Stimulated activated CD4-positive, alpha-beta T cell treated with anti-CD3 and anti-CD28 coated beads, TNF-alpha, amount 100 ng/mL, for 4 hours (primary cell): ENCODE results near the gene CDHR4.
"Not testable (repeated sequence)": the region's sequence is repeated elsewhere in the genome, so short reads cannot be mapped to it uniquely, and the experiment has no call there.

Experiments
- DNase-seq, 3 experiments: peaks; one replicate each; pipeline ENCODE4 v3.0.0-alpha.2; 2020; ENCODE audit warnings: low read depth in 3 of 3

CDHR4 gene

DNA sequence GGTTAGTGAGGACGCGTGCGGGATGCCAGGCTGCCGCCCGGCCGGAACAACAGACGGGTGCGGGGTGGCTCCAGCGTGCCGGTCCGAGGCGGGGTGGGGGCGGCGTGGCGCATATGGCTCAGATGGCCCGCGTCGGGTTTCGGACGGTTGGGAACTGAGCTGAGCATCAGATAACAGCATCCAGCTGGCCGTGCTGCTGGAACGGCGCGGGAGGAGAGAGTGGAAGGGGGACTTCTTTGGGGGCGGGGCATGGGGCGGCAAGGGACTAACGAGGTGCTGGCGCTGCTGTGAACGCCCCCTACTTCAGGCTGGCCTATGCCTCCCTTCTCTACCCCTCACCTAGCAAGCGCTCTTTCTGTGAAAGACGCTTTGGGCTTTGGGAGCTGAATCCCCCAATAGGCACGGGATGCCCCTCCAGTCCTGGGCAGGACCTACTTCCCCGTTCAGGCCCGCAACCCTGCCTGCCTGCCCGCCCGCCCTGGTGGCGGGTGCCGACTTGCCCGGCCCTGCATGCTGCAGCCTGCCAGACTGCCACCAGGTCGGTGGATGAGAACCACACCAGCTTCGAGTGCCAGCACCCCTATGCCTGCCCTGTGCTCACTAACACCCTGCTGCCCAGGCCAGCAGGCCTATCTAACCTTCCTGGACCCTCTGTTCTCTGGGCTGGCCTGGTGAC is 3.9 kb upstream of the CDHR4 start:
- no peak for DNase-seq

- peak; percentile 71 to 81 (median 81) for DNase-seq
Observed at GRCh38 chr3:49802719-49803464, 3.2 kb upstream of the CDHR4 start, which contains the start of gene INKA1. Gene INKA1, plus strand, starts transcription at chr3:49803261. Its CDS starts 132 bp downstream, at chr3:49803393.

DNA sequence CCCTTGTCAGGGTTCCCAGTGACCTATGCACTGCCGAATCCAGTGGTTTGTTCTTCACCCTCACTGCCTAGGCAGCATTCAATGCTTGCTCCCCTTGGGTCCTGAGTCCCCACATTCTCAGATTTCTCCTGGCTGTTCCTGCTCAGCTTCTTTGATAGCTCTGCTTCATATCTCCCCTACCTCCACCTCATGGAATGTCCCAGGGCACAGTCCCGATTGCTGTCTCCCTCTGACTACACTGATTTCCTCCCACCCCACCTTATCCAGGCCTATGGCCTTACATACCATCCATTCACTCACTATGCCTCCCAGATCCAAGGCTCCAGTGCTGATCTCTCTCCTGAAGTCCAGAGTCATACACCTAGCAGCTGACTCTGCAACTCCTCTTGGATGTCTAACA is 1.5 kb upstream of the CDHR4 start:
- no peak for DNase-seq

- DNase-seq: no peak
Observed at GRCh38 chr3:49799105-49799504, 568 bp downstream of the CDHR4 start.

- DNase-seq: no peak
Observed at GRCh38 chr3:49794926-49795905, 4.5 kb downstream of the CDHR4 start.

- DNase-seq: no peak
Observed at GRCh38 chr3:49794431-49794830, 5.2 kb downstream of the CDHR4 start.

DNA sequence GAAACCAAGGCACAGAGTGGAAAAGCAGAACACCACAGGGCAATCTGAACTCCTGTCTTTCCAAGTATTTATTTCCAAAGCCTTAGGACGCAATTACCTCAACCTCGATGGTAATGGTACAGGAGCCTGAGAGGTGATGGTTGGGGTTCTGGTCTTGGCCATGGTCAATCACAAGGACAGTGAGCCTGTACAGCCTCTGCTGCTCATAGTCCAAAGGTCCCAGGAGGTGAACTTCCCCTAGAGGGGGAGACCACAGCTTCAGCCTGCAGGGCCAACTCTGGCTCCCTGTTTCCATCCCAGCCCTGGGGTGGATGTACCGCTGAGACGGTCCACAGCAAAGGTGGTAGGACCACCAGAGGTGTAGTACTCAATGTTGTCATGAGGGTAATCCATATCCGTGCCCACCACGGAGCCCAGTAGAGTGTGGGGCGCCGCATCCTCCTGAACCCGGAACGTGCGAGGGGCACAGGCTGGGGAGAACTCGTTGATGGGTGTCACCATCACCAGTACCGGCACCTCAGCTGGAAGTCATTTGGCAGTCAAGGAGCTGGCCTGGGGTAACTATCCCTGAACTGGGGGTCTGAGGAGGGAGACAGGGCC is 6.1 kb downstream of the CDHR4 start:
- no peak for DNase-seq

- DNase-seq: no peak
Observed at GRCh38 chr3:49792371-49793150, 7.1 kb downstream of the CDHR4 start.

DNA sequence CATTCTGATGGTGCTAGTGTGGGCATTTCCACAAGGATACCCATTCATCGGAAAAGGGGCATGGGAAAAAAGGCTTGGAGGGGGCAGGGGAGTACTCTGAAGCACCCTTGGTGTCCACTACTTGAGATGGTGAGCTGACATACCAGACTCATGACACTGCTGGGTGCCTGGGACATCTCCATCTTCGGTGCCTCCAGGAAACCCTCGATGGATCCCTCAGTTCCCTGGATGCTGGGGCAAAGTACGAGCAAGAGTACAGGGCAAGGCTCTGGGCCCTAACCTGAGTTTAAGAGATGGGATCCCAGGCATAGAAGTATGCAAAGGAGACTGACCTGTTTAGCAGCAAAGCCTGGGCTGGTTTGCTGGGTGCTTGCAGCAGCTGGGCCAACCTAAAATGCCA is 8.1 kb downstream of the CDHR4 start:
- no peak for DNase-seq

- DNase-seq: no peak
Observed at GRCh38 chr3:49790626-49791411, 8.9 kb downstream of the CDHR4 start.

- no peak for DNase-seq
Observed at GRCh38 chr3:49788056-49788455, 11.6 kb downstream of the CDHR4 start.

GRCh38 chr3:49787536-49787935 is 12.1 kb downstream of the CDHR4 start:
- DNase-seq: no peak

- no peak for DNase-seq
Observed at GRCh38 chr3:49787182-49787464, 12.6 kb downstream of the CDHR4 start.

DNA sequence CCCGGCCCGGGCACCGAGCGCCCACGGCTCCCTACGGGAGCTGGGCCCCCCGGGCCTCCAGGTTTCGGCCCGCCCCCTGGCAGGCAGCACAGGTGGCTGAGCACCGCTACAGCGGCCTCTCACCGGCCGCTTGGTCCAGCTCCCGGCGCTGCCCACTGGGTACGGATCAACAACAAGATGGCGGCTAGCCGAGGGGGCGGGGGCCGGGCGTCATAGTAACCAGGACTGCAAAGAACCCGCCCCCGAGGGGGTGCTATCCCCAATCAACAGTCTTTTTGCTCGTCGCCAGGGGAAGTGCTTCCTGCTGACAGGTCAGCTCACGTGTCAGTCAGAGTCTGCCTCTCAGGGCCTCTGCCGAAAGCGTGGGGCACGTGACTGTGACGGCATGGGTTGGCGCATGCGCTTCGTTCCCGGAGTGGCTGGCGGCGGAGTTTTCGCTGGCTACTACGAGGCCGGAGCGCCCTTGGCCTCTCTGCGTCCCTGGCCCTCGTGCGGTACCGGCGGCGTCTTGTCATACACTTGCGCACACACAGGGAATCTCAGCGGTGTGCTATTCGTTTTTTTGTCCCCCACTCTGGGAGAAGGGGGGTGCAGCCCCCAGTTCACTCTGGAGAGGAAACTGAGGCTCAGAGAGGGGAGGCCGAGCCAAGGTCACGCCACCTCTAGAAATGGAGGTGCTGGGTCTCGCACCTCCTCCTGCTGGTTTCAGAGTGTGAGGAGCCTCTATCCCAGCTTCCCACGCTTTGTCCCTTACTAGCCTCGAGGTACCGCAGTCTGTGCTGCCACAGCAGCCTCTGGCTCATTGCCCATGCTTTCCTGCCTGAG is 13.1 kb downstream of the CDHR4 start, which contains the start of gene IP6K1:
IP6K1 (minus strand) TSS at position 186 of the 825 bp plus-strand sequence. CDS start 38,502 bp downstream, outside the sequence.
- peak; percentile 96 to 100 (median 99) for DNase-seq

- no peak for DNase-seq
Observed at GRCh38 chr3:49785565-49786356, 13.9 kb downstream of the CDHR4 start.

GRCh38 chr3:49782277-49782676 is 17.4 kb downstream of the CDHR4 start:
- DNase-seq: not testable (repeated sequence)

DNA sequence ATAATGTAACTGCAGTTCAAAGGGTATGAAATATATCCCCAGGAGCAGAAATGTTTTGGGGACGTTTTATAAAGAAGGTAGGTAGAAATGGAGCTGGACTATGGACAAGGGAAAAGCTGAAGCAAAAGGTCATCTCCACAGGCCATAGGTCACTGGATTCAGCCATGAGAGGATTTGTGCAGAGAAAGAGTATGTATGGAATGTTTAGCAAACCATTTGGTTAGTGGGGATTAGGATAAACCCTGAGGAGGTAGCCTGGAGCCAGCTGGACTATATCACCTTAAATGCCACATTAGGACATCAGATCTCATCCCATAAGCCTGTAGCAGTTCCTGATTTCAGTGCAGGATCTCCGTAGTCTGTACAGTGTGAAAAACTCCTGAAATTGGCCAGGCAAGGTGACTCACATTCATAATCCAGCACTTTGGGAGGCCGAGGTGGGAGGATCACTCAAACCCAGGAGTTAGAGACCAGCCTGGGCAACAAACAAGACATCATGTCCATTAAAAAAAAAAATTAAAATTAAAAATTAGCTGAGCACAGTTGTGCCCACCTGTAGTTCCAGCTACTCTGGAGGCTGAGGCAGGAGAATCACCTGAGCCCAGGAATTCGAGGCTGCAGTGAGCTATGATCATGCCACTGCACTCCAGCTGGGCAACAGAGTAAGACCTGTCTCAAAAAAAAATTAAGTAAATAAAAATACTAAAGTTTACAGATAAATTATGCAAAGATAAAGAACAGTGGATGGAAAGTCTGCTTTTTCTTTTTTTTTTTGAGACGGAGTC is 18.1 kb downstream of the CDHR4 start:
- no peak for DNase-seq

DNA sequence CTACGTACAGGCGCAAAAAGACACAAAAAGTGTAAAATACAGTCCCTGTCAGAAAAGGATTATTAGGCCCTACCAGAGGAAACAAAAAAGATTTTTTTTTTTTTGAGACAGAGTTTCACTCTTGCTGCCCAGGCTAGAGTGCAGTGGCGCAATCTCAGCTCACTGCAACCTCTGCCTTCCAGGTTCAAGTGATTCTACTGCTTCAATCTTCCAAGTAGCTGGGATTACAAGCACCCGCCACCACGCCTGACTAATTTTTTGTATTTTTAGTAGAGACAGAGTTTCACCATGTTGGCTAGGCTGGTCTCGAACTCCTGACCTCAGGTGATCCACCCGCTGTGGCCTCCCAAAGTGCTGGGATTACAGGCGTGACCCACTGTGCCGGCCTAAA is 18.7 kb downstream of the CDHR4 start:
- DNase-seq: not testable (repeated sequence)
